Stimulated activated naive CD8-positive, alpha-beta T cell treated with anti-CD3 and anti-CD28 coated beads, Interleukin-15, Interleukin-2, amounts not matched to agents 100 U/mL and 50 U/mL, for 24 hours (primary cell): ENCODE measurements around the gene TRIM2.
A peak's percentile ranks its signal among the peaks of the same experiment; 100 is the strongest.

Experiments used
- ATAC-seq: fragments of 150-1000 bp; cut with Tn5 transposase; one replicate; pipeline ENCODE4 v1.10.0; 2021
- DNase-seq: peaks from one replicate; pipeline ENCODE4 v3.0.0; 2021

The TRIM2 gene

DNA sequence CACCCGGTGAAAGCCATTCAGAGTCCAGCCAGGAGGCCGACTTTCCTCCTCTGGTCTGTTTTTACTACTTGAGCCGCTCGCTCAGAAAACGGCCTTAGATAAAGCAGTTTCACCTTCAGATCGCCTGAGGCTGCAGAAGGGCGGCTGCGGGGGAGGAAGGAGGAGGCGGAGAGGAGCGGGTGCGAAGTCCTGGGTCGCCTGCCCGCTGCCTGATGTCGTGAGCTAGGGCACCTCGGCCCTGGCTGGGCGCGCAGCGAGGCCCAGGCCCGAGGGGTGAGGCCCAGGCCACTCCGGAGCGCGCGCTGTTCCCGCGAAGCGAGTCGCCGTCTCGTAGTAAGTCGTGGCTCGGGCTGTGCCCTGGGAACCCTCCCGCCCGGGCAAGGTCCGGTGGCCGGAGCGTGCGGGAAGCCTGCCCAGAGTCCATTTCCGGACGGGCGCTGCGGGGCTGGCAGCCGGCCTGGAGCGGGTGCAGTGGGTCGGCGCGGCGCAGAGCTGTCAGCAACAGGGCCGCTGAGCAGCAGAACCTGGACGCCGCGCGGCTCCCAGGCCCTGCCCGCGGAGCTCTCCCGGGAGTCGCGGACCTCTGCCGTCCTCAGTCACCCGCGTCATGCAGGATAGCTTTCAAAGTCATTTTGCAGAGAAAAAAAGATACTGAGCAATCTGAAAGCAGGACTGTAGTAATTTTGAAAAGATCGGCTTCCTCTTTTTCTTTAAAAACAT lies 18.6 kb downstream of the TRIM2 start:
- DNase-seq (peak; percentile 35), ATAC-seq (peak; percentile 54)

DNA sequence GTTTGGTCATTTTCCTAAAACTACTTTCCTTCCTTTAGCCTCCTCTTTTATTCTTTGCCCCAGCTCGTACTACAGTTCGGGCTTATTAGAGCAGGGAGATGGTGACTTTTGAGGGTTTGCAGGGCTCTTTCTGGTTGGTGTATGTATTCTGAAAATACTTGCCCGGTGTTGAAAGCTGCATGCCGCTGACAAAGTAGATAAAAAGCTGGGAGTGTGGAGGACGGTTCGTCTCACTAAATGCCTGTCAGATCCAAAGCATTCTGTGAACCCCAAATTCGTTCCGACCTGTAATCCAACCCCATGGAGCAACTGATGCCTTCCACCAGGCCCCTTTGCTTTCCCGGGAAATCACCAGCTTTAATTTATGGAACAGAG lies 19.2 kb downstream of the TRIM2 start:
- no peak for DNase-seq

DNA sequence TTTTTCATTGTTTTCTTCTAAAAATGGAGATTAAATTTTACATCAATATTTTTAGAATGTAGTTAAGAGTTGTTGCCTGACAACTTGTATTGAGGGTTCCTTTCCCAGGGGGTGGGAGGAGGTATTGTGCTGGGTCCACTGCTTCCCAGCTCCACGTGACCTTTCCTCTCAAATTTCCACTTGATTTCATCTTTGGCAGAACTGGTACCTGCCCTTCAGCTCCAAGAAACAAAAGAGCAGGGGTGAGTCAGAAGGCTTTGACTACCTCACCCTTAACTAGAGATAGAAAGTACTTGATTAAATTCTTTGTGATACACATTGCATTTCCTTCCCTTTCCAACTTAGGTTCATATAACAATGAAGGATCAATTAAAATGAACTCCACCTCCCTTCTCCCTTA lies 19.7 kb downstream of the TRIM2 start:
- no peak for ATAC-seq
- DNase-seq, result no peak

More for the DNA sequence above, 19.2 kb downstream of the TRIM2 start:
- no peak for ATAC-seq

DNA sequence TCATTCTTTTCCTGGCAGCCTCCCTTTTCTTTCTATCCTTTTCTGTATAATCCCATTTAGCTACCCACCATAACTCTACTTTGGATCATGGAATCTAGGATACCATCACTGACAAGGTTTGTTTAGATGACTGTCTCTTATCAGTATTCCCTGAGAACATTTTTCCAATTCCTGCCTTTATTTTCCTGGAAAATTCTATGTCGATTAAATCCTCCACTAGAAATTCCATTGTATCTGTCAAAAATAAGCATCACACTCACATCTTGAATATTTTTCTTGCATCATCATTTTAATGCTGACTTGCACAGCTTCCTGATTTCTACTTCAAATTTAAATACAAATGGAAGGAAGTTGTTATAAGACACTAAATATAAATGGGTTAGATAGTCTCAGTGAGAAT lies 20.2 kb downstream of the TRIM2 start:
- DNase-seq (no peak), ATAC-seq (no peak)

DNA sequence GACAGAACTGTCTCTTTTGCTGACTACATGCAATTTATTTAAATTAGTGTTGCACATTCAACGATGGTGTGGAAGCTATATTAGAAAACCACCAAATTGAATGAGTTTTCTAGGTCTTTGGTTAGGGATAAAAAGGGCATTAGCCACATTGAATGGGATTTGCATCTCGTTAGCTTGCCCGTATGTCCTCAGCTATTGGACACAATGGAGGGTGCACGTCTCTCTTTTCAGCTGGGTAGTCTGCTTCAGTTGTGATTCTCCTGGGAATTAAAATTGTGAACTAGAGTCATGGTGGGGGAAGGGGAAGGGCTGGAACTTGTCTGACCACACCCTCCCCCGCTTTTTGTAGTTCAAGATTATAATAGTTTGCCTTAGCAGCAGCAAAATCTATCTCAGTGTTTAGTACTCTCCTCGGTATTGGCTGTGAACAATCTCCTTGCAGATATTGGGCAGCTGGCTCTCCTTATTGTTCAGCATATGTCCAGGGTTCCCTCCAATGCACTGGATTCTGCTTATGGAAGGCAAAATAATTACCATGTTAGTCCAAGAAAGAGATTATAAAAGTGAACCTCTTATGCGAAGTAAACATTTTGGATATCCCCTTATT lies 23.3 kb downstream of the TRIM2 start:
- ATAC-seq (no peak), DNase-seq (no peak)

DNA sequence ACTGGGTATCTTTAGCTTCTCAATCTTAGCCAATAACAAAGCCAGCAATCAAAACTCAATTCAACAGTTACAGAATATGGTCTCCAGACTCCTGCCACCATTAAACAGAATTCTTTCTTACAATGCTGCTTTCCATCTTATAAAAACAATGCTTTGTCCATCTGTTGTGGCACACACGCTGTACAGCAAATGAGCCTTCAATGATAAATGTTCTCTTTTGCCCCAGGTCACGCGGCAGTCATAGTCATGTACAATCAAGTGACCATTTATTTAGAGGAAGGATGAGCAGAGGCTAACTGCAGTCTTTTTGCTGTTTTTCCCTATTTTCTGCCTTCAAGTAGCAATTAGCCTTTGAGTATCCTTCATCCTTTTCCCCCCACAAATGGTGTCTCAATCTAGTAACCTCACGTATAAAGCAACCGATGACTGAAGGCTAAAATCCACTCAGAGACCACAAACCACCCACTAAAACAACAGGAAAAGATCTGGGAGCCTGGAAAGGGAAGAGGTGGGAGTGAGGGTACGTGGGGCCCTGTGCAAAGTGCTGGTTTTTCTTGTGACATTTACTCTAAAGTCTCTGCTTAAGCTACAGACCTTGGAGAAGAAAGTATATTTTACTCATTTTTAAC lies 24.4 kb downstream of the TRIM2 start:
- no peak for DNase-seq
- ATAC-seq, result no peak

DNA sequence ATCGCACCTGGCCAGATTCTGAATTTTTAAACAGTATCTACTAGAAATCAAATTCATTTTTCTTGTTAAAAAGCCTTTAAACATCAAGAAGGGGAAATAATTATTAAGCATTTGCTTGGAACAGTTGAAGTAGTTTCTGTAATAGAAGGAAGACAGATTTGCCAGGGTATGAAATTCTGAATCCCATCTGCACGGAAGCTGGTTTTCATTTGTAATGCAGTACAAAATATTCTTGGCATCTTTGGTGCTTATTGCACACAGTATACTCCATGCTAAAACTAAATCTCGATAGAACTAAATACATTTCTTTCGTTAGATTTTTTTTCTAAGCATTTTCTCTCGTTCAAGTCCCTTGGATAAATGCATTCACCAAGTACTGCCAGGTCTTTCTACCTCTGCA lies 25.3 kb downstream of the TRIM2 start:
- ATAC-seq (no peak), DNase-seq (no peak)

DNA sequence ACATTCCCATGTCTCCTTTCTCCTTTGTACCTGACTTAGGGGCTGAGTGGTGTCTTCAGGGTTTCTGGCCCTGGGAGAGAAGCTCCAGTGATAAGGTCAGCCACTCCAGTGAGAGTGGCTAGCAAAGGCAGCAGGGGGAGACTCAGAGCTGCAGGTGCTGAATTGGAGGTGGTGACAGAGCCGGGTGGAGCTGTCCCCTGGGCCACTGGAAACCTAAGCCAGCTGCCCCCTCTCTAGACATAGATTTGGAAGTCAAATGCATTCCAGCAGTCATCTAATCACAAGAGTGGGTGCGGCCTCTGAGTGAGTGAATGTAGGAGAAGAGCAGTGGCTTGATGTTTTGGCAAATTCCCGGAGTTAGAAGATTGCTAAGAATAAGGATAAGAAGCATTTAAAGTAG lies 28.5 kb downstream of the TRIM2 start:
- DNase-seq, result no peak
- peak; percentile 32 for ATAC-seq

DNA sequence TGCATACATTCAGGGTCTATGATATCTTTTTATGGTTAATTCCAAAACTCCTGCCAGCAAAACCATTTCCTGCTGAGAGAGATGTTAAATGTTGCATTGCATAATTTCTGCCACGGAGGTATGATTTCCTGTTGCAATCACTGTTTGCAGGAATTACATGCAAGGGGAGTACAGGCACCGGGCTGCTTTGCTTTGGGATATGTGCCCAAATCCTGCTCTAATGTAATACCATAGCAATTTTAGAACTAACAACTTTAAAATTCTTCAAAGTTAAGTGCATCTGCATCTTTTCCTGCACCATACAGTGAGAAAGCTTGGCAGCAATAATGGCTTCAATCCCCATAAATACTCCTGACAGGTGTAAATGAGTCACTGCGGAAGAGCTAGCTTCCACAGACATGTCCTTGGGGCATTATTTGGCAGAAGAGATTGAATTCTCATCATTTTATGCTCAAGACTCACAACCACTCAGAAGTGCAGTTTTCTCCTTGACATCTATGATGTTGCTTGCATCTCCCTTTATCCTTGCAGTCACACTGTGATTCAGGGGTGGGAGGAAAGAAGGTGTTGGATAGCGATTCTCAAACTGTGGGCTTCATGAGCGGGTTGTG lies 29.6 kb downstream of the TRIM2 start:
- ATAC-seq (no peak), DNase-seq (no peak)

DNA sequence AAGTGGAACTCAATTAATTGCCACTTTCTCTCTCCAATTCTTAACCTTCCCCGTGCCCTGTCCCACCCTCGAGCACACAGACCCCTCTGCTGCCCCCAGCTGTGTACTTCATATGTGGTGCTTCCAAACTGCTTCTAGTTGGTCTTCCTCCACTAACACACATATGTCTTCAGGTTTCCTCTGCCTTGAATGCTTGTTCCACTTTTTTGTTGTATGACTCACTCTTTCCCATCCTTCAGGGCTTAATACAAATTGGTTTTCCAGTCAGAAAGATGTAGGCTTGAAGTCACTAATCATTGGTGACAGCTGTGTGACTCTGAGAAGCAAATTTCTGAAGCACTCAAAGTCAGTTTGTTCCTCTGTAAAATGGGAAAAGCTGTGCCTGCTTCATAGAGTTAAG lies 30.6 kb downstream of the TRIM2 start:
- no peak for DNase-seq
- peak; percentile 23 for ATAC-seq

DNA sequence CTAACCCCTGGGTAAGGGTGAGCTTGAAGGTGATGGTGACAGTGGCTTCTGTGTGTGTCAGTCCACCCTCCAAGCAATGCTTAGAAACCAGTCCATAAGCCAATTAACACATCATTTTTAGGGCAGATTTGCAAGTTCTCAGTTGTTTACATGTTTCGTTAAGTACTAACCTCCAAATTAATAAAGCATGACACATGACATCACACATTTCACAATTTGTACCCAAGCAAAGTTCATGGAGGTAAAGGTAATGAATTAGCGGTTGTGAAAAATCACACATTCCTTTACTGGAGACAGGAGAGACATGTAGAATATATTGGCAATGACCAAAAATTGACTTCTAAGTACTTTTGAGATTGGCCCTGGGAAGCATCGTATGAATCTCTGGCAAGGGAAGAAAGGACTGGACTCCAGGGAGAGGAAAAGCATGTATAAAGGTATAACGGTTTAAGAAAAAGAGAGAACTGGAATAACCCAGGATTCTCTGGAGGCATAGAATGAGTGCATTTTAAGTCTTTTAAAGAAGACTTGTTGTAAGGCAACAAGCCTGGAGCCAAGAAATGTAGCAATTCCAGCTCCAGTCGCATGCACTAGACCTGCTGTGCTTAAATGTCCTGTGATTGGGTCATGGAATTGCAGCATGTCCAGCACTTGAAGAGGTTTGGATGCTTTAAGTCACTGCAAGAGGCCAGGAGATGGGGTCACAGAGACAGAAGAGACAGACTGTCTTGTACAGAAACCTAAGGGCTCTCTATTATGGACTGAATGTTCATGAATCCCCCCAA lies 34.1 kb downstream of the TRIM2 start:
- no peak for DNase-seq
- no peak for ATAC-seq

DNA sequence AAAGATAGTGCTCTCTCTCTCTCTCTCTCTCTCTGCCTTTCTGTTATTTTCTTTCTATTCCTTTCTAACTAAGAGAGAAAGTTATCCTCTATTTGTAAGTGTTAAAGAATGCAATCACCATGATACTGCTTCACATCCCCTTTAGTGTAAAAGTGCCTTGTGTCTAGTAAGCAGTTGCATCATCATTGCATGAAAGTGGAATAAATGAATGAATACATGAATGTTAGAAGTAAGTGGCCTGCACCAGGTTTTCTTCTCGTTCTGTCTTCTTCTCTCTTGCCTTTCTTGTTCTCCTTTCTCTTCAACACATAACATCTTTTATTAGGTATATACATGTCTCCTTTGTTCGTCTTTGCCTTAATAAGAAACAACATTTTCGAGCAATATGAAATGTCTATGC lies 35.2 kb downstream of the TRIM2 start:
- no peak for ATAC-seq

DNA sequence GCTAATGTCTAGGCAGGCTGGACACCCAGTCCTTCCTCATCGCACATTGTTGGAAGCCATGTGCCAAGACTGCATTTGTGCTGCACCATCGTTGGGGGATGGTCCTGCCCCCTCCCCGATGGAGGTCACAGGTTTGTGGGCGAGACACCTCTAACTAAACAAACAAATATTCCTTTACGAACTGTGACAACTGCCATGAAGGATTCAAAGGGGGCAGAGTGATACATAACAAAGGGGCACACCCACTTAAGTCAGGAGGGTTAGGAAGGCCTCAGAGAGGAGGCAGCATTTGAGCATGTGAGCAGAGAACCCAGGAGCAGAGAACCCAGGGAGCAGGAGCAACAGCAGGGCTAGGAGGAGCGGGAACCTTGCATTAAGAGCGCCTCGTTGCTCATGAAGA lies 37.1 kb downstream of the TRIM2 start:
- DNase-seq, result no peak

More for the DNA sequence above, 35.2 kb downstream of the TRIM2 start:
- no peak for DNase-seq

DNA sequence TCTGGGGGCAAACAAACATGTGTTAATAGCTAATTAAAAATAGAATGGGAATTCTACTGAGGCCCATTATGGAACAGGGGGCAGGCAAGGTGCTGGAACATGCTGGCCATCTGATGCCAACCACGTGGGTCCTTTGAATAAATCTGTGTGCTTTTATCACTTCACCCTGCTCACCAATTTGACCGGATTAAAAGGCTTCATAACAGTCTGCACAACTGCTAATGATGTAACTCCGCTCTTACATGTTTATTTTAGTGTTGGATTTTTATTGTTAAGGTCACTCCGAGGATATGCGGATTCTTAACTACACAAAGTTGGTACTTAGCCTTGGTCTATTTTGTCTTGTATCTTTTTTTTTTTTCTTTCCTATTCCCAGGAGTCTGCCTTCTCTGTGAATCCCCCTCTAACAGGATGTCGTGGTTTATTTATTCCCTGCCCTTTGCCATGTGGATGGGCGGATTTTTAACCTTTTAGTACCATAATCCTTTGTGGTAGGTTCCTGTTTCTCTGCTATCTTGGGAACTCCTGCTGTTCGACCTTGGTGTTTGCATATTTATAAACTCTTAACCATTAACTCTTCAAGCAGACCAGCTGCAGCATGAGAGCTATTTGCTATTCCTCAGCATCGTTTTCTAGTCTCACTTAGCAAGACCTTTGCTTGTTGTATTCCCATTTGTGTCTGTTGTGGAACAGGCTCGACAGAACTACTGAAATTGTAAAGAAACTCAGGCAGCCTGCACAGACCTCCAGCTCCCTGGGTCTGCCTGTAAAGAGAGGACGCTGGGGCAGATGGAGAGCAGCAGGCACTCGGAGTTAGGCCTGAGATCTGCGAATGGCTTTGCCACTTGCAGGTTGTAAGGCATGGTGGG lies 38.0 kb downstream of the TRIM2 start:
- DNase-seq (no peak), ATAC-seq (no peak)

More for the DNA sequence above, 37.1 kb downstream of the TRIM2 start:
- ATAC-seq, result no peak

DNA sequence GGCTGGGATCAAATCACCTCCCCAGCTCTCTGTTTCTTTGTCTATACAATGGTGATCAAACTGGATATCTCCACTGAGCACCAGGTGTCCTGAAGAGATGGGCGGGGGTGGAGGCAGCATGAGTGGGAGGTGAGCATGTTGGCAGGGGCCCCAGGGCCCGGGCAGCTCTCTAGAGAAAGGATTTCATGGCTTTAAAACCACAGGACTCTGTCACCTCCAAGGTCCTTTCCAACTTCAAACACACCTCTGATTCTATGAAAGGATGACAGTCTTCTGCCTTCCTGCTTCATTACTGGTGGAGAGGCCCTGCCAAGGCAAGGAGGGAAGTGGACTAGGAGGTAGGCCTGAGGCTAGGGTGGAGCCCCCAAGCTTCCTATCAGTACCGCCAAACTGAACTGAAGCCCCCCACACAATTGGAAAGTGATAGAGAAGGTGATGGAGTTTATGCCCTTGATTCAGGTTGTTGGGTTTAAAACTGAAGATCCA lies 38.6 kb downstream of the TRIM2 start:
- DNase-seq (no peak), ATAC-seq (no peak)

DNA sequence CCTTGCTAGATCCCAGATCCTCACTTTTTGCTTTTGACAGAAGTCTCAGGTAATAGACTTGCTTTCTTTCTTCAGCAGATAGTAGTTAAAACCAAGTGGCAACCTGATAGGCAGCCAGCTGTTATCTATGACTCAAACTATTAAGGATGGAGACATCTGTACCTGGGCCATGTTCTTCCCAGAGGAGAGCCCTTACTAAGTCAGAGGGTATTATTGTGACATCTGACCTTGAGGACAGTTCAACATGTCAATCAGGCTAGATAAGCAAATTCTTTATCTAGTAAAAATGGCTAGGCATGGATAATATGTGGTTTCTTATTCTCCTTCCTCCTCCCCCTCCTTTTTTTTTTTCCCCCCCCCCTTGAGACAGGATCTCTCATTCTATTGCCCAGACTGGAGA lies 39.2 kb downstream of the TRIM2 start:
- DNase-seq (no peak), ATAC-seq (no peak)

DNA sequence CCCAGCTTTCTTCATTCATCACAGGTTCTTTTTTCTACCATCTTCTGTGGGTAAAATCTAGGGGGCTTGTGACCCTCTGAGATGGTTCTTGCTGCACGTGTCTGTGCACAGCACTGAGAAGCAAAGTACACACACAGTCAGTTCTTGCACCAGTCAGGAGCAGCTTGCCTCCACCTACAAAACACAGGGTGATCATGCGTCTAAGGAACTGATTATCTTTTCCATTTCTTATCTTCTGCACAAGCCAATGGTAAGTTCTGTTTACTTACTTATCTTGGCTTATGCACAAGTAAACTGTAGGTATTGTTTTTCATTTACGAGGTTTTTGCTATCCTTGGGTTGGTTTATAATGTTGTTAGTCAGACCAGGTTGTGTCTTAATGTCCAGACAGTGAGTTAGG lies 40.7 kb downstream of the TRIM2 start:
- DNase-seq (no peak), ATAC-seq (no peak)

DNA sequence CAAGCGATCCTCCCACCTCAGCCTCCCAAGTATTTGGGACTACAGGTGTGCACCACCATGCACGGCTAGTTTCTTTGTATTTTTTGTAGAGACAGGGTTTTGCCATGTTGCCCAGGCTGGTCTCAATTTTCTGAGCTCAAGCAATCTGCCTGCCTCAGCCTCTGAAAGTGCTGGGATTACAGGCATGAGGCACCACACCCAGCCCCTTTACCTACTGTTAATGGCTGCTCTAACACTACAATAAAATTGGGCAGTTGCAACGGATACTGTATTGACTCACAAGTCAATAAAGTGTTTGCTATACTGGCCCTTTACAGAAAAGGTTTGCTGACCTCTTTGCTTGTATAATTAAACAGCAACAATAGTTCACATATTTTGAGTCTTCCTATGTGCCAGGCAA lies 41.5 kb downstream of the TRIM2 start:
- no peak for ATAC-seq
- DNase-seq, result no peak

DNA sequence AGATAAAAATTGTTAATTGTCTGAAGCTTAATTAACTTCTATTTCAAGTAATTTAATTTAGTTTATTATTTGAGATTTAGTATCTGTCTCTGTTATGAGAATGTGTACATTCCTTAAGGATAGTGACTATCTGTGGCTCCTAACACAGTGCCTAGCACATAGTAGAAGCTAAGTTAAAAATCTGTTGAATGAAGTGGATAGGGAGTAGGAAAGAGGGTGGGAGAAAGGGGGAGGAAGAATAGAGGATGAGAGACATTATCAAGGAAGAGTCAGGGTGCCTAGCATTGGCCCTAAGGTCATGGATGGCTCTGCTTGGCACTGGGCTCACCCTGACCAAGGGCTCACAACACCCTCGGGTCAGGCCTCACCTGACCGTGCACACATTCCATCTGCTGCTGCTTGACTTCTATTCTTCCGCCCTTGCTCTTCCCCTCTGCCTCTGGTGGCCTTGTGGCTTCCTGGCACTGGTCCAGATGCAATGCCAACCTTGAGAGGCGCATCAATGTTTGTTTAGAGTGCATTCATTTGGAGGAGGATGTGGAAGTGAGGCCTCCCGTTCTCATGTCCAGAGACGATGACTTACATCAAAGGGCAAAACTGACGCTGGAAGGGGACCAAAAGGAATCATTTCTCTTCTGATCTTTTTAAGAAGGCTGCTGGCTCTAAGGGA lies 42.3 kb downstream of the TRIM2 start:
- DNase-seq (no peak), ATAC-seq (no peak)

DNA sequence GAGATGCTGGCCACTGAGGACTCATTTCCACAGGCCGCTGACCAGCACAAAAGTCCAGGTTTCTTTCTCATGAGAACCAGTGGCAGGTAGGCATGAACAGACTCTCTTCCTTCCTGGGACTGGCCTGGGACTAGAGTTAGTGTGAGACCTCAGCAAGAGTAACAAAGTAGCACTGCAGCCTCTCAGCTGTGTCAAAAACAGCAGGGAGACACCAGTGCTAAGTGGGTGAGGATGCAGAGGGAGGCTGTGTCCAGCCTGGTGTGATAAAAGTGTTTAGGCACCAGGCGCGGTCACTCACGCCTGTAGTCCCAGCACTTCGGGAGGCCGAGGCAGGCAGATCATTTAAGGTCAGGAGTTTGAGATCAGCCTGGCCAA lies 42.9 kb downstream of the TRIM2 start:
- ATAC-seq (no peak), DNase-seq (no peak)

DNA sequence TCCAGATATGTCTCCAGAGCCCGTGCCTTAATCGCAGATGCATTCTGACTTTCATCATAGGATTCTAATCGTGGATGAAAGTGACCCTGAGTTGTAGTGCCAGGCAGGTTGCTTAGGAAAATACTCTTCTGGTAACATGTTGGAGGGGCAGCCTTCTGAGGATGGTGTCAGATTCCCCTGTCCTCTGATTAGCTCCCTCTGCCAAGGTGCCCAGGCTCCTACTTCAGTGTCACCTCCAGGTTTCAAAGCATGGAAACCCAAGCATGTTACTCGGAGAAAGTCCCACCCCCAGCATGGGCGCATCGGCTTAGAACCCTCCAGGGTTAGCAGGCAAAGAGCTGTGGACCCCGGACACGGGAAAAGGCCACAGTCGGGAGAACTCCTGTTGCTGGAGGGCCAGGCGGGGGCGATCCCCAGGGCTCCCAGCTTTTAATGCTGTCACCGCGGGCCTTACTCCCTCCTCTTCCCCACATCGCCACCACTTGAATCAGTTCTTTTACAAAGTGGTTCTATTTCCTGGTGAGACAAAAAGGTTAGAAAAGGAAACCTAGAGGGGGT lies 44.5 kb downstream of the TRIM2 start:
- DNase-seq (no peak), ATAC-seq (peak; percentile 12)
